ENCODE data around the gene UBE2C. TPM values are rescaled to one million over a fixed set of nuclear protein-coding genes. Genes with fewer than 3 reads are reported as not detected.
"Not testable (repeated sequence)": the region's sequence is repeated elsewhere in the genome, so short reads cannot be mapped to it uniquely, and the experiment has no call there.

The UBE2C gene
- total and polyA plus RNA-seq, 7 donors: 3.3 to 90.3 (median 21.1) TPM; not detected in 3

DNA sequence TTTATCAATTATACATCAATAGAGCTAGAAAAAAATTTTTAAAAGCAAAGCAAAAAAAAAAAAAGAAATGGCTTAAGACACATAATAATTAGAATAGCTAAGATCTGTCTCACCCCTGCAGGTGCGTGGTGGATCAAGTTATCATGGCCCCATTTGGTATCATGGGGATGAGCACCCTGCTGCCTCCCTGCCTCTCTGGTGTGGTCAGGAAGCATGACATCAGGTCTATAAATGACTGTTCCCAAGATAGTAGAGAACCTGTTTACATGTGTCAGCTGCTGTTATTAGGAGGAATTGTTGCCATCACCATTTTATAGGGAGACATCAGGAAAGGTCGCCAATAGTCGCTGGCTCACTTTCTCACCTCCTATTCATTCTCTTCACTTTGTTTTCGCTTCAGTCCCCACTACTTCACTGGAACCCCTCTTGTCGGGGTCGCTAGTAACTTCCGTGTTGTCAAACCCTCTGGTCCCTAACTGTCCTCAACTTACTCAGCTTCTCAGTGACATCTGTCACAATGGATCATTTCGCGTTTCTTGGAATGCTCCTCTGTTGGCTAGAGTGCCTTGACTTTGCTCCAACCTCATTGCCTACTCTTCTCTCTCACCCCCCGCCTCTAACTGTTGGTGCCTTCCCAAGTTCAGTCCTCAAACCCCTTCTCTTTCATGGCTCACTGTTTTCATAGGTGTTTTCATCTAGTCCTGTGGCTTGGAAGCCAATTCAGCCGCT is 15.9 kb upstream of the UBE2C start:
- intact Hi-C loops (cut with DNase I): loop anchor here (10.0 kb wide), 1 partner anchor 288 kb away; the partner anchor contains the start of gene NCOA5
- H3K9me3 ChIP-seq: no peaks in the 10 kb centered on the region
- no peaks in the 10 kb centered on the region for H3K27me3 ChIP-seq
- H3K36me3 ChIP-seq: peaks cover 12 to 54% (median 32%) of the 10 kb centered on the region in 4 donors
- H3K4me1 ChIP-seq: peaks cover 0 to 22% (median 21%) of the 10 kb centered on the region in 4 donors
- 96% methylated on average over 11 of the region's 11 CpGs for WGBS, 2 donors
- DNase-seq: no peak
- no peak overlapping the region for H3K27ac ChIP-seq
- H3K4me3 ChIP-seq: no peak overlapping the region
- TF ChIP-seq EP300 (IDR thresholded peaks at IDR 0.05): no peak
- TF ChIP-seq, protein P1, sequence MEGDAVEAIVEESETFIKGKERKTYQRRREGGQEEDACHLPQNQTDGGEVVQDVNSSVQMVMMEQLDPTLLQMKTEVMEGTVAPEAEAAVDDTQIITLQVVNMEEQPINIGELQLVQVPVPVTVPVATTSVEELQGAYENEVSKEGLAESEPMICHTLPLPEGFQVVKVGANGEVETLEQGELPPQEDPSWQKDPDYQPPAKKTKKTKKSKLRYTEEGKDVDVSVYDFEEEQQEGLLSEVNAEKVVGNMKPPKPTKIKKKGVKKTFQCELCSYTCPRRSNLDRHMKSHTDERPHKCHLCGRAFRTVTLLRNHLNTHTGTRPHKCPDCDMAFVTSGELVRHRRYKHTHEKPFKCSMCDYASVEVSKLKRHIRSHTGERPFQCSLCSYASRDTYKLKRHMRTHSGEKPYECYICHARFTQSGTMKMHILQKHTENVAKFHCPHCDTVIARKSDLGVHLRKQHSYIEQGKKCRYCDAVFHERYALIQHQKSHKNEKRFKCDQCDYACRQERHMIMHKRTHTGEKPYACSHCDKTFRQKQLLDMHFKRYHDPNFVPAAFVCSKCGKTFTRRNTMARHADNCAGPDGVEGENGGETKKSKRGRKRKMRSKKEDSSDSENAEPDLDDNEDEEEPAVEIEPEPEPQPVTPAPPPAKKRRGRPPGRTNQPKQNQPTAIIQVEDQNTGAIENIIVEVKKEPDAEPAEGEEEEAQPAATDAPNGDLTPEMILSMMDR (IDR thresholded peaks at IDR 0.05): no peak
- no peak for TF ChIP-seq POLR2AphosphoS5 (IDR thresholded peaks at IDR 0.05)
- no peak for TF ChIP-seq POLR2A (IDR thresholded peaks at IDR 0.05)

DNA sequence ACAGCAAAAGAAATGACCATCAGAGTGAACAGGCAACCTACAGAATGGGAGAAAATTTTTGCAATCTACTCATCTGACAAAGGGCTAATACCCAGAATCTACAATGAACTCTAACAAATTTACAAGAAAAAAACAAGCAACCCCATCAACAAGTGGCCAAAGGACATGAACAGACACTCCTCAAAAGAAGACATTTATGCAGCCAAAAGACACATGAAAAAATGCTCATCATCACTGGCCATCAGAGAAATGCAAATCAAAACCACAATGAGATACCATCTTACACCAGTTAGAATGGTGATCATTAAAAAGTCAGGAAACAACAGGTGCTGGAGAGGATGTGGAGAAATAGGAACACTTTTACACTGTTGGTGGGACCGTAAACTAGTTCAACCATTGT is 14.9 kb upstream of the UBE2C start:
- H3K36me3 ChIP-seq: peaks cover 18 to 64% (median 42%) of the 10 kb centered on the region in 4 donors
- DNase-seq, H3K27me3 ChIP-seq: not testable (repeated sequence)

DNA sequence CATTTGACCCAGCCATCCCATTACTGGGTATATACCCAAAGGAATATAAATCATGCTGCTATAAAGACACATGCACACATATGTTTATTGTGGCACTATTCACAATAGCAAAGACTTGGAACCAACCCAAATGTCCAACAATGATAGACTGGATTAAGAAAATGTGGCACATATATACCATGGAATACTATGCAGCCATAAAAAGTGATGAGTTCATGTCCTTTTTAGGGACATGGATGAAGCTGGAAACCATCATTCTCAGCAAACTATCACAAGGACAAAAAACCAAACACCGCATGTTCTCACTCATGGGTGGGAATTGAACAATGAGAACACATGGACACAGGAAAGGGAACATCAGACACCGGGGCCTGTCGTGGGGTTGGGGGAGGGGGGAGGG is 14.5 kb upstream of the UBE2C start:
- not testable (repeated sequence) for DNase-seq, H3K4me3 ChIP-seq, H3K27me3 ChIP-seq, H3K27ac ChIP-seq, H3K9me3 ChIP-seq
- intact Hi-C loops (cut with DNase I): loop anchor here (2.0 to 10.0 kb wide), 2 partner anchors 93 to 287 kb away; partner anchors contain the start of genes CTSA, NCOA5 and NEURL2
- WGBS, 2 donors: 93 to 100% methylated on average over 3 of the region's 3 CpGs
- peaks cover 19 to 69% (median 46%) of the 10 kb centered on the region in 4 donors for H3K36me3 ChIP-seq
- H3K4me1 ChIP-seq: peaks cover 0 to 14% (median 13%) of the 10 kb centered on the region in 4 donors

More for the DNA sequence above, 14.9 kb upstream of the UBE2C start:
- intact Hi-C loops (cut with DNase I): loop anchor here (10.0 kb wide), 1 partner anchor 287 kb away; the partner anchor contains the start of gene NCOA5
- H3K27ac ChIP-seq, H3K4me3 ChIP-seq, H3K9me3 ChIP-seq: not testable (repeated sequence)
- peaks cover 0 to 19% (median 17%) of the 10 kb centered on the region in 4 donors for H3K4me1 ChIP-seq
- no CpG with 5 or more reads among the region's 1 CpG for WGBS, 2 donors

DNA sequence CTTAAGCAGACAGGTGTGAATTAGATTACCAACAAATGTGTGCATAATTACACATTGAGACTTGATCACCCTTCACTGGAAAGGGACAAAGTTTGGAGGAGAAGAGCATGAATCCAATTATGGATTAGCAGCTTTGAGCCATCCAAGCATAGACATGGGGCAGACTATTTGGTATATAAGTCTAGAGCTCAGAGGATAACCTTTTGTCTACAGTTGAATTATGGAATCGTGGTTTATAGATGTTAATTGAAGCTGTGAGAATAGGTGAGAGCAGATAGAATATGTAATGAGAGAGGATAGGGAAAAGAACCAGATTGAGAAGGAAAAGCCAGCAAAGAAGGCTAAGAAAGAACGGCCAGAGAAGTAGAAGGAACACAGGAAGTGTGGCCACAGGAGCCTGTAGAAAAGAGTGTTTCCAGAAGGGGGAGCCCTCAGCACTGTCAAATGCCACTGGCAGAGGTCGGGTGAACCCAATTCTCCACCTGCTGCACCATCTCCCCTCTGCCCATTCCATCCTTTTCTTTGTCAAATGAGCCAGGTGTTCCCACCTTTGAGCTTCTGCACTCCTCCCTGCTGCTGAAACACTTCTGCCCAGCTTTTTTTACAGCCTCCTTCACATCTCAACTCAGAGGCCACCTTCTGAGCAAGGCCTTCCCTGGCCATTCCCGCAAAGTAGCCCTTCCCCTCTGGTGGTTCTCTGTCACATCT is 13.4 kb upstream of the UBE2C start:
- 30 to 36% methylated on average over 4 of the region's 4 CpGs for WGBS, 2 donors

DNA sequence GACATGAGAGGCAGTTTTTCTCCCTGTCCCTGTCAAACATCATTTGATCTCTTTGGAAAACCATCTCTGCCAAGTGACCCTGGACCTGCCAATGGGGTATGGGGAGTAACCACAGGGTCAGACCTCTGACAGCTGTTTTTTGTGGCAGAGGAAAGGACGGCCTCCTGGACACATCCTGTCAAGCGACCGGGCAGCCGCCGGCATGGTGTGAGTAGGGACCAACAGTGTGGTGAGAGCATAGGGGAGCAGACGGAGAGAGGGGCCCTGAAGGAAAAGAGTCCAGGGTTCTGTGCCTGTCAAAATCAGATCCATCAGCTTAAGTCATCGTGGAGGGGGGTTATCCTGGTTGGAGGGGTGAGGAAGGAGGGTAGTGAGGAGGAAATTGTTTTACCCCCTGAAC is 10.6 kb upstream of the UBE2C start:
- TF ChIP-seq EP300 (IDR thresholded peaks at IDR 0.05): no peak
- TF ChIP-seq POLR2A (IDR thresholded peaks at IDR 0.05): no peak
- TF ChIP-seq, protein P1 (IDR thresholded peaks at IDR 0.05): no peak
- TF ChIP-seq POLR2AphosphoS5 (IDR thresholded peaks at IDR 0.05): no peak
- Histone ChIP-seq H3K4me1 (peaks cover 0 to 7% (median 3%) of the 10 kb centered on the region in 4 donors), H3K27me3 (no peaks in the 10 kb centered on the region), H3K4me3 (no peak overlapping the region), H3K36me3 (peaks cover 44 to 70% (median 55%) of the 10 kb centered on the region in 4 donors), H3K9me3 (no peaks in the 10 kb centered on the region), H3K27ac (no peak overlapping the region)
- 93 to 96% methylated on average over 7 of the region's 7 CpGs for WGBS, 2 donors
- intact Hi-C loops (cut with DNase I): no loop called here
- no peak for DNase-seq

More for the DNA sequence above, 13.4 kb upstream of the UBE2C start:
- H3K4me1 ChIP-seq: peaks cover 0 to 7% (median 4%) of the 10 kb centered on the region in 4 donors
- H3K36me3 ChIP-seq: peaks cover 29 to 70% (median 51%) of the 10 kb centered on the region in 4 donors
- H3K27me3 ChIP-seq: no peaks in the 10 kb centered on the region
- peak overlapping the region; percentile 14 to 55 (median 26) for H3K27ac ChIP-seq
- H3K9me3 ChIP-seq: no peaks in the 10 kb centered on the region
- intact Hi-C loops (cut with DNase I): loop anchor here (2.0 to 10.0 kb wide), 2 partner anchors 92 to 286 kb away; partner anchors contain the start of genes CTSA, NCOA5 and NEURL2
- TF ChIP-seq, protein P1 (IDR thresholded peaks at IDR 0.05): peak; percentile 25 to 72 (median 66)
- no peak for TF ChIP-seq EP300 (IDR thresholded peaks at IDR 0.05)
- no peak for DNase-seq
- no peak overlapping the region for H3K4me3 ChIP-seq
